ENCODE results near the gene TNFAIP3. TPM values are rescaled to one million over a fixed set of nuclear protein-coding genes. Genes with fewer than 3 reads are reported as not detected.

Gene TNFAIP3
- total and polyA plus RNA-seq, 2 of the 8 experiments (the other 6 are each of a cell fraction or from before 2014, with no cell fraction given), result 1.6 to 2.0 TPM

GRCh38 chr6:137870308-137870644, 3.2 kb downstream of the TNFAIP3 start:
- CTCF ChIA-PET (ENCODE audit: partially characterized antibody), result interaction anchor here (0.7 to 6.6 kb wide), 11 partner anchors 10 to 165 kb away, joined by 3 to 52 read pairs (median 5); no protein-coding TSS in a partner anchor
- Histone ChIP-seq H3K18ac (ENCODE audit: extremely low read depth, low read length) (no peak overlapping the region), H4K20me1 (replicated peaks in 1 of 2; ENCODE audit: control insufficient read depth in 1 of 2, insufficient read depth in 2 of 2, low read length in 2 of 2) (no peaks in the 10 kb centered on the region), H2AFZ (ENCODE audit: low read length) (no peak overlapping the region), H3K9me3 (ENCODE audit: insufficient read depth in 2 of 2, low read depth in 1 of 2, low read length in 1 of 2) (no peaks in the 10 kb centered on the region), H2BK12ac (ENCODE audit: low read depth, low read length) (no peak overlapping the region), H3K23me2 (ENCODE audit: low read depth, low read length) (peaks cover 12% of the 10 kb centered on the region), H4K5ac (ENCODE audit: insufficient read length, low read depth, low read length) (no peak overlapping the region), H4K8ac (ENCODE audit: extremely low read depth, insufficient read depth, low read length) (no peak overlapping the region), H3K36me3 (ENCODE audit: control insufficient read depth in 2 of 4, insufficient read depth in 4 of 4, low read length in 3 of 4) (peaks cover 0 to 6% (median 1%) of the 10 kb centered on the region in 4 experiments; a peak in 2 of 8 replicates), H3K56ac (replicated peaks; ENCODE audit: insufficient read length, low read depth, low read length) (no peak overlapping the region), H2BK15ac (ENCODE audit: low read length) (no peak overlapping the region), H3K4ac (replicated peaks; ENCODE audit: insufficient read length, low read depth, low read length) (no peak overlapping the region), H3K27me3 (replicated peaks in 1 of 4; ENCODE audit: control insufficient read depth in 3 of 4, extremely low read depth in 1 of 4, insufficient read depth in 3 of 4, low read length in 3 of 4) (peaks cover 0 to 16% (median 8%) of the 10 kb centered on the region in 4 experiments; a peak in 5 of 7 replicates), H2BK5ac (ENCODE audit: low read depth, low read length) (no peak overlapping the region), H3K79me1 (ENCODE audit: low read depth, low read length) (no peaks in the 10 kb centered on the region; the same call in 1 of the 2 replicates), H2BK20ac (ENCODE audit: low read length) (no peak overlapping the region), H3K4me1 (replicated peaks in 1 of 4; ENCODE audit: control insufficient read depth in 3 of 4, insufficient read depth in 4 of 4, low read length in 3 of 4) (peaks cover 4 to 12% (median 5%) of the 10 kb centered on the region in 4 experiments), H4K91ac (replicated peaks; ENCODE audit: insufficient read length, low read length) (no peak overlapping the region), H3K4me2 (ENCODE audit: insufficient read depth in 1 of 2, low read depth in 2 of 2, low read length in 2 of 2) (no peak overlapping the region), H2BK120ac (replicated peaks; ENCODE audit: low read depth, low read length) (no peak overlapping the region), H2AK5ac (ENCODE audit: low read depth, low read length) (no peak overlapping the region), H3K27ac (ENCODE audit: low read depth, low read length) (no peak overlapping the region), H3K4me3 (ENCODE audit: extremely low read depth in 1 of 4, insufficient read depth in 2 of 4, low read depth in 3 of 4, low read length in 4 of 4) (no peak overlapping the region), H3K9ac (replicated peaks in 1 of 4; ENCODE audit: extremely low read depth in 1 of 4, low read depth in 3 of 4, low read length in 3 of 4) (no peak overlapping the region), H3K79me2 (ENCODE audit: control insufficient read depth in 1 of 2, insufficient read depth in 2 of 2, low read length in 2 of 2) (no peaks in the 10 kb centered on the region), H3K23ac (ENCODE audit: insufficient read length) (no peak overlapping the region), H3K14ac (ENCODE audit: insufficient read length) (no peak overlapping the region)
- WGBS, 2 experiments (ENCODE audit: extremely low coverage in 1 of 2, insufficient coverage in 1 of 2, insufficient read length in 1 of 2, insufficient replicate concordance in 2 of 2, low coverage in 1 of 2, low lambda C conversion rate in 2 of 2, missing lambda C conversion rate in 1 of 2), result 90% methylated on average over 5 of the region's 5 CpGs; no CpG with 5 or more reads in 1 of the 2 experiments
- no peak for DNase-seq (ENCODE audit: low read depth in 1 of 2, low spot score in 2 of 2)
- TF ChIP-seq ATF3 (IDR thresholded peaks at IDR 0.05; ENCODE audit: insufficient read depth, low read depth, low read length) (no peak), FOSL1 (IDR thresholded peaks at IDR 0.05; ENCODE audit: insufficient read depth, low read depth, low read length) (no peak), TBP (IDR thresholded peaks at IDR 0.05; ENCODE audit: low read depth, low read length) (no peak), SIRT6 (IDR thresholded peaks at IDR 0.05; ENCODE audit: low read length) (no peak), SIX5 (IDR thresholded peaks at IDR 0.05; ENCODE audit: low read depth, low read length) (no peak), ZNF274 (IDR thresholded peaks at IDR 0.05; ENCODE audit: borderline replicate concordance, extremely low read depth, low read length) (no peak), JUN (IDR thresholded peaks at IDR 0.05; ENCODE audit: low read depth, low read length) (no peak), CHD2 (IDR thresholded peaks at IDR 0.05; ENCODE audit: low read length) (no peak), YY1 (IDR thresholded peaks at IDR 0.05; ENCODE audit: low read depth, low read length) (no peak), TAF7 (optimal IDR thresholded peaks at IDR 0.05; ENCODE audit: borderline replicate concordance, low read depth, low read length) (no peak), EZH2 (IDR thresholded peaks at IDR 0.05; ENCODE audit: low read depth, low read length, severe bottlenecking) (no peak), BACH1 (IDR thresholded peaks at IDR 0.05; ENCODE audit: low read length) (no peak), CEBPB (IDR thresholded peaks at IDR 0.05; ENCODE audit: low read depth, low read length) (no peak)
- POLR2A ChIA-PET (ENCODE audit: partially characterized antibody), result interaction anchor here (1.4 kb wide), 1 partner anchor 9 kb away, joined by 3 read pairs; no protein-coding TSS in a partner anchor
- FAIRE-seq, result no peak
